Caco-2 (cell line): ENCODE data around the gene POLD2. TPM values are rescaled to one million over a fixed set of nuclear protein-coding genes. Genes with fewer than 3 reads are reported as not detected.
A peak's percentile ranks its signal among the peaks of the same experiment; 100 is the strongest.

ENCODE experiments used
- BruUV-seq: library from RNA; stranded (reverse); fragments of 400-500 nt; replicated peaks from 2 replicates; lab custom pipeline; 2021; lab: Mats Ljungman, UMichigan
- CTCF ChIA-PET: fragments of 300-600 bp; sonication (Branson Sonifier 250); formaldehyde crosslinking; loops from one replicate; lab custom pipeline; 2022; ENCODE audit warnings: antibody characterized with exemption; lab: Charles Lee
- POLR2A ChIA-PET: fragments of 300-600 bp; sonication (Branson Sonifier 250); formaldehyde crosslinking; loops from one replicate; lab custom pipeline; 2022; ENCODE audit warnings: antibody characterized with exemption; lab: Charles Lee
- DNase-seq, 2 experiments: peaks; one replicate each; pipeline versions ENCODE4 v3.0.0 to v3.0.0-alpha.2; 2020 to 2022
- H3K27me3 ChIP-seq: replicated peaks from 2 replicates; pipeline ENCODE4 v1.6.0; 2011; ENCODE audit warnings: low read length; ENCODE audit not compliant: control insufficient read depth, insufficient read depth
- H3K36me3 ChIP-seq: 2 replicates; pipeline ENCODE4 v1.5.1; 2011; ENCODE audit warnings: low read length; ENCODE audit not compliant: control insufficient read depth, insufficient read depth
- H3K4me1 ChIP-seq: fragments of 250-450 bp; sonication (Bioruptor Pico); 2 replicates; pipeline ENCODE4 v1.5.1; 2020; ENCODE audit warnings: mild to moderate bottlenecking
- H3K4me3 ChIP-seq: 2 replicates; pipeline ENCODE4 v1.5.1; 2011; ENCODE audit warnings: low read depth, mild to moderate bottlenecking, control low read depth, low read length
- H3K9me3 ChIP-seq: fragments of 250-450 bp; sonication (Bioruptor Pico); 2 replicates; pipeline ENCODE4 v1.5.1; 2020; ENCODE audit warnings: mild to moderate bottlenecking, moderate library complexity
- H3K27ac Mint-ChIP-seq: one replicate; pipeline ENCODE4 v1.8.0; 2022; ENCODE audit warnings: mixed read lengths; ENCODE audit not compliant: unreplicated experiment
- H3K27me3 Mint-ChIP-seq: one replicate; pipeline ENCODE4 v1.8.0; 2022; ENCODE audit warnings: mixed read lengths; ENCODE audit not compliant: insufficient read depth, unreplicated experiment
- H3K36me3 Mint-ChIP-seq: one replicate; pipeline ENCODE4 v1.8.0; 2022; ENCODE audit warnings: mild to moderate bottlenecking, mixed read lengths; ENCODE audit not compliant: insufficient read depth, unreplicated experiment
- H3K4me1 Mint-ChIP-seq: one replicate; pipeline ENCODE4 v1.8.0; 2022; ENCODE audit warnings: low read depth, mixed read lengths; ENCODE audit not compliant: unreplicated experiment
- H3K4me3 Mint-ChIP-seq: one replicate; pipeline ENCODE4 v1.8.0; 2022; ENCODE audit warnings: mild to moderate bottlenecking, moderate library complexity, mixed read lengths; ENCODE audit not compliant: unreplicated experiment
- H3K9me3 Mint-ChIP-seq: one replicate; pipeline ENCODE4 v1.8.0; 2022; ENCODE audit warnings: mixed read lengths; ENCODE audit not compliant: unreplicated experiment
- CTCF ChIP-seq, 2 experiments: fragments of 200-600 bp in 1 of 2; IDR thresholded peaks; 1 replicate in 1 of 2; 2 replicates in 1 of 2; pipeline versions ENCODE4 v1.5.1 to v1.8.0; 2011 to 2022; ENCODE audit warnings: antibody characterized with exemption in 1 of 2, control low read depth in 1 of 2, inconsistent platforms in 1 of 2, low read depth in 1 of 2, low read length in 1 of 2, mild to moderate bottlenecking in 1 of 2, moderate library complexity in 1 of 2; ENCODE audit not compliant: insufficient read depth in 1 of 2, severe bottlenecking in 1 of 2, unreplicated experiment in 1 of 2
- intact Hi-C: fragments of 100-400 bp; cut with micrococcal nuclease; formaldehyde crosslinking; loops from one replicate; pipeline ENCODE4 v1.10.0; 2022; ENCODE audit not compliant: unreplicated experiment
- total RNA-seq: library from RNA; stranded (reverse); gene quantifications from 2 replicates; pipeline ENCODE4 v1.2.3, GENCODE V29; 2022

POLD2 gene
- total RNA-seq, 1 experiment from 2014 or later = 140 TPM

DNA sequence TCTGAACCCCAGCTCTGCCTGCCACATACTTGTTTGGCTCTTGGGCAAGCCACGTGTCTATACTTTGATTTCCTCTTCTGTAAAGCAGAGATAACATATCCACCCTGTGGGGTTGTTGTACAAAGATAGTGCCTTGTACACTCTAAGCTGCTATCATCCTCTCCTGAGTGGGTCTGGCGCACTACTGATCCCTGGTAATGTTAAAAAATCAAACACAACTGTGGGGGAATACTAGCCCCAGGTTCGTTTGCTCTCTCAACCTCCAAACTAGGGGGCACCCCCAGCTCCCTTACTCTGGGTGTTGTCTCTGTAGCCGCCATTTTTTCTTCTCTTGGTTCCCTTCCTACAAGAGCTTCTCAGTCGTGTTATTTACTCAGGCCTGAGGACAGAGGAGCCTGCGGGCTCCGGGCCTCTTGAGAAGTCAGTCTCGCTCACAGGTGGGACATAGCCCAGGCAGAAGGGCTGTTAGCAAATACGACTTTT is 42.0 kb downstream of the POLD2 start:
- no peaks in the 10 kb centered on the region for H3K9me3 Mint-ChIP-seq
- H3K4me1 ChIP-seq = no peaks in the 10 kb centered on the region
- ChIA-PET CTCF (no interaction called here), POLR2A (no interaction called here)
- H3K9me3 ChIP-seq = no peaks in the 10 kb centered on the region
- H3K27me3 ChIP-seq = no peaks in the 10 kb centered on the region
- H3K27ac Mint-ChIP-seq = peak overlapping the region; percentile 86
- no peak for DNase-seq
- peaks cover 9% of the 10 kb centered on the region for H3K36me3 ChIP-seq
- intact Hi-C loops = loop anchor here (5.0 kb wide), 2 partner anchors 64 to 121 kb away; partner anchors contain the start of gene YKT6
- H3K4me3 Mint-ChIP-seq = peak overlapping the region; percentile 78
- H3K4me3 ChIP-seq = peak overlapping the region; percentile 75
- no peak for TF ChIP-seq CTCF (IDR thresholded peaks at IDR 0.05; ENCODE audit: insufficient read depth in 1 of 2, low read depth in 1 of 2, low read length in 1 of 2, severe bottlenecking in 1 of 2, unreplicated experiment in 1 of 2)
- H3K27me3 Mint-ChIP-seq = no peaks in the 10 kb centered on the region
- peaks cover 23% of the 10 kb centered on the region for H3K36me3 Mint-ChIP-seq
- no peaks in the 10 kb centered on the region for H3K4me1 Mint-ChIP-seq
- TSS peak; percentile 60 for BruUV-seq

- Histone ChIP-seq H3K36me3 (peaks cover 9% of the 10 kb centered on the region), H3K4me3 (peak overlapping the region; percentile 75; the same call in 1 of the 2 replicates), H3K27me3 (no peaks in the 10 kb centered on the region), H3K9me3 (no peaks in the 10 kb centered on the region), H3K4me1 (no peaks in the 10 kb centered on the region)
- ChIA-PET CTCF (no interaction called here), POLR2A (no interaction called here)
- intact Hi-C loops = loop anchor here (5.0 kb wide), 2 partner anchors 63 to 122 kb away; partner anchors contain the start of gene YKT6
- no TSS peak for BruUV-seq
- peaks cover 24% of the 10 kb centered on the region for H3K36me3 Mint-ChIP-seq
- H3K27ac Mint-ChIP-seq = peak overlapping the region; percentile 86
- H3K27me3 Mint-ChIP-seq = no peaks in the 10 kb centered on the region
- H3K4me3 Mint-ChIP-seq = peak overlapping the region; percentile 78
- H3K4me1 Mint-ChIP-seq = no peaks in the 10 kb centered on the region
- DNase-seq = no peak
- no peaks in the 10 kb centered on the region for H3K9me3 Mint-ChIP-seq
- TF ChIP-seq CTCF (IDR thresholded peaks at IDR 0.05; ENCODE audit: insufficient read depth in 1 of 2, low read depth in 1 of 2, low read length in 1 of 2, severe bottlenecking in 1 of 2, unreplicated experiment in 1 of 2) = no peak
Measured at GRCh38 chr7:44080686-44081265, 42.6 kb downstream of the POLD2 start.

- POLR2A ChIA-PET = no interaction called here
- Histone ChIP-seq H3K36me3 (peaks cover 9% of the 10 kb centered on the region), H3K9me3 (no peaks in the 10 kb centered on the region), H3K4me3 (no peak overlapping the region), H3K27me3 (no peaks in the 10 kb centered on the region), H3K4me1 (no peaks in the 10 kb centered on the region)
- BruUV-seq = no TSS peak
- no peak for TF ChIP-seq CTCF (IDR thresholded peaks at IDR 0.05; ENCODE audit: insufficient read depth in 1 of 2, low read depth in 1 of 2, low read length in 1 of 2, severe bottlenecking in 1 of 2, unreplicated experiment in 1 of 2)
- peaks cover 24% of the 10 kb centered on the region for H3K36me3 Mint-ChIP-seq
- H3K4me1 Mint-ChIP-seq = no peaks in the 10 kb centered on the region
- H3K27me3 Mint-ChIP-seq = no peaks in the 10 kb centered on the region
- H3K27ac Mint-ChIP-seq = no peak overlapping the region
- H3K9me3 Mint-ChIP-seq = no peaks in the 10 kb centered on the region
- DNase-seq = no peak
- H3K4me3 Mint-ChIP-seq = no peak overlapping the region
- CTCF ChIA-PET = no interaction called here
- intact Hi-C loops = loop anchor here (5.0 kb wide), 2 partner anchors 63 to 122 kb away; partner anchors contain the start of gene YKT6
Measured at GRCh38 chr7:44080118-44080517, 43.2 kb downstream of the POLD2 start.
